Measurements from ENCODE around the gene GALR3. TPM values are rescaled to one million over a fixed set of nuclear protein-coding genes. Genes with fewer than 3 reads are reported as not detected.
A peak's percentile ranks its signal among the peaks of the same experiment; 100 is the strongest.

Gene GALR3
- total and polyA plus RNA-seq, 2 of the 8 experiments (the other 6 are each of a cell fraction or from before 2014, with no cell fraction given): 0.84 to 1.1 TPM

DNA sequence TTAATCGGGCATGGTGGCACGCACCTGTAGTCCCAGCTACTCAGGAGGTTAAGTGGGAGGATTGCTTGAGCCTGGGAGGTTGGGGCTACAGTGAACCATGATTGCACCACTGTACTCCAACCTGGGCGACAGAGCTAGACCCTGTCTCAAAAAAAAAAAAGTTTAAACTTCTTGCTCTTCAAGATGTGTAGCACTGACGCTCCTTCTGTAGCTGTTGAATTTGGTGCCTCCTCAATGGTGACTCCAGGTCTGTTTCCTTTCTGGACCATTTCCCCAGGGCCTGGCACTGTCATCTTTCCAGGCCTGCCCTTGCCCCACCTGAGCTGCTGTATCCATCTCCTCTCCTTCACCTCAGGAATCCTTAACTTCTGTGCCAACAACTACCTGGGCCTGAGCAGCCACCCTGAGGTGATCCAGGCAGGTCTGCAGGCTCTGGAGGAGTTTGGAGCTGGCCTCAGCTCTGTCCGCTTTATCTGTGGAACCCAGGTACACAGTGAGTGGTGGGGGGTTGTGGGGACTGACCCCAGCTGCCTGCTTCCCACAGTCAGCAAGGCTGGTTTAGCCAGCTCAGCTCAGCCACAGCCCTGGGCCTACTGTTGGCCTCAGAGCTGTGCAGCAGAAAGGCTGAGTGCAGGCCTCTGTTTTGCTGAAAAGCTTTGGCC is 13.4 kb upstream of the GALR3 start:
- Histone ChIP-seq H4K91ac (replicated peaks; ENCODE audit: insufficient read length, low read length) (no peak overlapping the region), H3K23ac (ENCODE audit: insufficient read length) (no peak overlapping the region), H3K23me2 (ENCODE audit: low read depth, low read length) (peaks cover 22% of the 10 kb centered on the region), H3K4me1 (replicated peaks in 1 of 4; ENCODE audit: control insufficient read depth in 3 of 4, insufficient read depth in 4 of 4, low read length in 3 of 4) (peaks cover 0 to 8% (median 6%) of the 10 kb centered on the region in 4 experiments; a peak in 5 of 7 replicates), H3K4me2 (ENCODE audit: insufficient read depth in 1 of 2, low read depth in 2 of 2, low read length in 2 of 2) (no peak overlapping the region), H4K8ac (ENCODE audit: extremely low read depth, insufficient read depth, low read length) (no peak overlapping the region), H2BK15ac (ENCODE audit: low read length) (no peak overlapping the region), H2BK120ac (replicated peaks; ENCODE audit: low read depth, low read length) (no peak overlapping the region), H3K9ac (replicated peaks in 1 of 4; ENCODE audit: extremely low read depth in 1 of 4, low read depth in 3 of 4, low read length in 3 of 4) (no peak overlapping the region), H3K79me1 (ENCODE audit: low read depth, low read length) (peaks cover 3% of the 10 kb centered on the region), H3K36me3 (ENCODE audit: control insufficient read depth in 2 of 4, insufficient read depth in 4 of 4, low read length in 3 of 4) (peaks cover 0 to 5% (median 2%) of the 10 kb centered on the region in 4 experiments; a peak in 5 of 8 replicates), H3K27me3 (replicated peaks in 1 of 4; ENCODE audit: control insufficient read depth in 3 of 4, extremely low read depth in 1 of 4, insufficient read depth in 3 of 4, low read length in 3 of 4) (peaks cover 0 to 23% (median 22%) of the 10 kb centered on the region in 4 experiments; a peak in 6 of 7 replicates), H2BK12ac (ENCODE audit: low read depth, low read length) (no peak overlapping the region), H4K5ac (ENCODE audit: insufficient read length, low read depth, low read length) (no peak overlapping the region), H2AK5ac (ENCODE audit: low read depth, low read length) (no peak overlapping the region), H3K9me3 (ENCODE audit: insufficient read depth in 2 of 2, low read depth in 1 of 2, low read length in 1 of 2) (no peaks in the 10 kb centered on the region), H2AFZ (ENCODE audit: low read length) (no peak overlapping the region), H3K4me3 (ENCODE audit: extremely low read depth in 1 of 4, insufficient read depth in 2 of 4, low read depth in 3 of 4, low read length in 4 of 4) (no peak overlapping the region), H3K56ac (replicated peaks; ENCODE audit: insufficient read length, low read depth, low read length) (no peak overlapping the region), H3K14ac (ENCODE audit: insufficient read length) (no peak overlapping the region), H3K4ac (replicated peaks; ENCODE audit: insufficient read length, low read depth, low read length) (no peak overlapping the region), H3K79me2 (ENCODE audit: control insufficient read depth in 1 of 2, insufficient read depth in 2 of 2, low read length in 2 of 2) (peaks cover 4 to 7% of the 10 kb centered on the region in 2 experiments; a peak in 2 of 4 replicates), H2BK20ac (ENCODE audit: low read length) (no peak overlapping the region), H3K27ac (ENCODE audit: low read depth, low read length) (no peak overlapping the region), H2BK5ac (ENCODE audit: low read depth, low read length) (no peak overlapping the region), H4K20me1 (replicated peaks in 1 of 2; ENCODE audit: control insufficient read depth in 1 of 2, insufficient read depth in 2 of 2, low read length in 2 of 2) (peaks cover 4 to 7% of the 10 kb centered on the region in 2 experiments), H3K18ac (ENCODE audit: extremely low read depth, low read length) (no peak overlapping the region)
- WGBS, 2 experiments (ENCODE audit: extremely low coverage in 1 of 2, insufficient coverage in 1 of 2, insufficient read length in 1 of 2, insufficient replicate concordance in 2 of 2, low coverage in 1 of 2, low lambda C conversion rate in 2 of 2, missing lambda C conversion rate in 1 of 2): 86% methylated on average over 5 of the region's 5 CpGs; no CpG with 5 or more reads in 1 of the 2 experiments
- CTCF ChIA-PET (ENCODE audit: partially characterized antibody): interaction anchor here (0.7 to 4.4 kb wide), 6 partner anchors 9 to 129 kb away, joined by 3 to 42 read pairs (median 4); no protein-coding TSS in a partner anchor
- no peak for DNase-seq (ENCODE audit: low read depth in 1 of 2, low spot score in 2 of 2)
- FAIRE-seq: no peak
- TF ChIP-seq, protein P1, sequence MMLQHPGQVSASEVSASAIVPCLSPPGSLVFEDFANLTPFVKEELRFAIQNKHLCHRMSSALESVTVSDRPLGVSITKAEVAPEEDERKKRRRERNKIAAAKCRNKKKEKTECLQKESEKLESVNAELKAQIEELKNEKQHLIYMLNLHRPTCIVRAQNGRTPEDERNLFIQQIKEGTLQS (IDR thresholded peaks at IDR 0.05; ENCODE audit: insufficient read depth, low read depth, low read length): no peak
- TF ChIP-seq BRCA1 (IDR thresholded peaks at IDR 0.05; ENCODE audit: low read depth, low read length) (no peak), POLR2AphosphoS5 (IDR thresholded peaks at IDR 0.05; ENCODE audit: low read depth, low read length) (peak; percentile 56; the same call in 1 of the 2 replicates), KDM5A (IDR thresholded peaks at IDR 0.05; ENCODE audit: low read length) (no peak), EGR1 (IDR thresholded peaks at IDR 0.05; ENCODE audit: borderline replicate concordance, low read depth, low read length) (no peak), POLR2A (IDR thresholded peaks at IDR 0.05; ENCODE audit: control extremely low read depth in 1 of 2, low read depth in 2 of 2, low read length in 2 of 2) (peak in 1 of 2 experiments; percentile 45; a peak in 1 of 3 replicates)
- POLR2A ChIA-PET (ENCODE audit: partially characterized antibody): interaction anchor here (0.6 to 8.8 kb wide), 7 partner anchors 8 to 151 kb away, joined by 3 to 142 read pairs (median 5); partner anchors contain the start of genes GALR3 and PDXP

Measured in H1 (cell line).